Mammary epithelial cell (primary cell): ENCODE results near the gene MED19.

ENCODE experiments used
- CTCF ChIP-seq, 2 donors: IDR thresholded peaks in 1 of 2; conservative IDR thresholded peaks in 1 of 2; 2 replicates each; pipeline ENCODE4 v1.5.1; 2011 to 2012; ENCODE audit warnings: inconsistent platforms in 2 of 2, low read length in 2 of 2, mild to moderate bottlenecking in 2 of 2, control low read depth in 1 of 2, low read depth in 1 of 2; ENCODE audit not compliant: insufficient read depth in 1 of 2; ENCODE audit errors: extremely low read depth in 1 of 2
- EZH2 ChIP-seq: IDR thresholded peaks from 2 replicates; pipeline ENCODE4 v1.6.1; 2012; ENCODE audit warnings: low read length, inconsistent platforms, borderline replicate concordance

- TF ChIP-seq CTCF (conservative IDR thresholded peaks at IDR 0.05 in 1 of 2, IDR thresholded peaks at IDR 0.05 in 1 of 2; ENCODE audit: extremely low read depth in 1 of 2, insufficient read depth in 1 of 2, low read depth in 1 of 2, low read length in 2 of 2) (no peak), EZH2 (no peak)
These were observed 54.6 kb downstream of the MED19 start, which contains the start of gene CLP1 for GRCh38 chr11:57657194-57658022.
